Measurements from ENCODE around the gene TKT.

DNA sequence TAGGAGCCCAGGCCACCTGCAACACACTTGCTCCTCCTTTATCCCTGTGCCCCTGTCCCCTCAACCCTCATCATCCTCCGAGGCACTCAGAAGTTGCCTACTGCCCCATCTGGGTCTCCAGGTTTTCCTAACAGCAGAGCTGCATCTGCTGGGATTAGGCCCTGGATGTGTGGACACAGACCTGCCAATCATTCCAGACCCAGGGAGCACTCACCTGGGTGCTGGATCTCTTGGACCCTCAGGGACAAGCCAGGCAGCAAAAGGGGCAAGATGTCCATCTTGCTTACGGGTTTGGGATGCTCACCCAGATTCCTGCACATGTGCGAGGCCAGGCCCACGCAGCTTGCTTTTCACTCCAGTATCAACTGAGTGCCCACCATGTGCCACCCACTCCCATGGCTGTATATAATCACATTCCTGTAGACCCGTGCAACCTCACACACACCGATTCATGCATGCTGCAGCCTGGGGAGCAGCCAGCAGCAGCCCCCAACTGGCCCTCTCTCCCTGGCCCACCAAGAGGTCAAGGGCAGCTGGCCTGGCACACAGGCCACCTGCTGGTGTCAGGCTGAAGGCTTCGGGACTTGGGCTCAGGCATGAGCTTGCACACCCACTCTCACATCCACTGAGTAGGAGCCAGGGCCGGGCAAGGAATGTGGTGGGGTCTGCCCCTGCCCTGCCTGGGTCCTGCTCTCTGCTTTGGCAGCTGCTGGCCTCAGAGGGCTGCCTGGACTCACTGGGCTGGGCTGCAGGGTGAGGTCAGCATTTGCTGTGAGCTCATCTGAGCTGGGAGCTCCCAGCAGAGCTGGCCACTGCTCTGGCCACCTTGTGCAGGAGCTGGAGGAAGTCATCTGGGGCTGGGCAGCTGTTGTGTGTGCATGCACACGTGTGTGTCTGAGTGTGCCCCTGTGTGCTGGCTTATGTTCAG lies 79.9 kb downstream of the TKT start:
- TF ChIP-seq, protein P1, sequence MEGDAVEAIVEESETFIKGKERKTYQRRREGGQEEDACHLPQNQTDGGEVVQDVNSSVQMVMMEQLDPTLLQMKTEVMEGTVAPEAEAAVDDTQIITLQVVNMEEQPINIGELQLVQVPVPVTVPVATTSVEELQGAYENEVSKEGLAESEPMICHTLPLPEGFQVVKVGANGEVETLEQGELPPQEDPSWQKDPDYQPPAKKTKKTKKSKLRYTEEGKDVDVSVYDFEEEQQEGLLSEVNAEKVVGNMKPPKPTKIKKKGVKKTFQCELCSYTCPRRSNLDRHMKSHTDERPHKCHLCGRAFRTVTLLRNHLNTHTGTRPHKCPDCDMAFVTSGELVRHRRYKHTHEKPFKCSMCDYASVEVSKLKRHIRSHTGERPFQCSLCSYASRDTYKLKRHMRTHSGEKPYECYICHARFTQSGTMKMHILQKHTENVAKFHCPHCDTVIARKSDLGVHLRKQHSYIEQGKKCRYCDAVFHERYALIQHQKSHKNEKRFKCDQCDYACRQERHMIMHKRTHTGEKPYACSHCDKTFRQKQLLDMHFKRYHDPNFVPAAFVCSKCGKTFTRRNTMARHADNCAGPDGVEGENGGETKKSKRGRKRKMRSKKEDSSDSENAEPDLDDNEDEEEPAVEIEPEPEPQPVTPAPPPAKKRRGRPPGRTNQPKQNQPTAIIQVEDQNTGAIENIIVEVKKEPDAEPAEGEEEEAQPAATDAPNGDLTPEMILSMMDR (IDR thresholded peaks at IDR 0.05): no peak
- no peak for TF ChIP-seq EP300 (IDR thresholded peaks at IDR 0.05; ENCODE audit: low read depth)

Measured in transverse colon (tissue), 3 donors.